Activated naive CD4-positive, alpha-beta T cell treated with anti-CD3 and anti-CD28 coated beads, Interleukin-2, amount 50 U/mL, for 24 hours (primary cell): ENCODE measurements around the gene CDC42BPA.

Experiments
- H3K27ac Mint-ChIP-seq: one replicate; pipeline ENCODE4 v1.8.0; 2021; ENCODE audit warnings: mild to moderate bottlenecking, mixed read lengths
- H3K27me3 Mint-ChIP-seq: one replicate; pipeline ENCODE4 v1.8.0; 2021; ENCODE audit warnings: mixed read lengths
- H3K36me3 Mint-ChIP-seq: one replicate; pipeline ENCODE4 v1.8.0; 2021; ENCODE audit warnings: mixed read lengths
- H3K4me1 Mint-ChIP-seq: one replicate; pipeline ENCODE4 v1.8.0; 2021; ENCODE audit warnings: mixed read lengths
- H3K4me3 Mint-ChIP-seq: one replicate; pipeline ENCODE4 v1.8.0; 2021; ENCODE audit warnings: mild to moderate bottlenecking, mixed read lengths
- H3K9me3 Mint-ChIP-seq: one replicate; pipeline ENCODE4 v1.8.0; 2021; ENCODE audit warnings: mixed read lengths

The CDC42BPA gene

DNA sequence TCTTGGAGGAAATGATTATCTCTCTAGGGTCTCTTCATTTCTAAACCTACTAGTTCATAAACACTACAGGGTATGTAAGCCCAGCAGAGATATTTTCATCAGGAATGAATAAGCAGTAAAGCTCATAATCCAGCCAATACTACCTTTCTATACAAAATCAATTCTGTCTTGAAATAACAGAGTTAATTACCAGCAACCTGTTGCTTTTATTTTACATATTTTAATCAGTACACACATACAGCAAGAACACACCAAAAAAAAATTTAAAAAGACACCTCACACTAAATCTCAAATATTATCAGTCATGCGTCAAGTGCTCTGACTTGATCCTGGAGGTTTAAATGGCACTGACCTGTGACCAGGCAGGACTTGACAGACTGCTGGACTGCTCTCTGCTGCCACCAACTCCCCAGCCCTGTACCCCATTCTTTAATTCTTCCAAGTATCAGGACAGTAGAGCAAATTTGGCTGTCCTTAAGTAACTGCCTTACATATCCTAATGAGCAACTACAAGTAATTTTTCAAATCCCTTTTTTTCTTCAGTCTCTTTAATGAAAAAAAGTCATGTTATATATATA lies 98.5 kb downstream of the CDC42BPA start:
- Mint-ChIP-seq H3K36me3 (no peaks in the 10 kb centered on the region), H3K27ac (no peak overlapping the region), H3K9me3 (no peaks in the 10 kb centered on the region), H3K27me3 (peaks cover 19% of the 10 kb centered on the region), H3K4me3 (no peak overlapping the region), H3K4me1 (no peaks in the 10 kb centered on the region)

DNA sequence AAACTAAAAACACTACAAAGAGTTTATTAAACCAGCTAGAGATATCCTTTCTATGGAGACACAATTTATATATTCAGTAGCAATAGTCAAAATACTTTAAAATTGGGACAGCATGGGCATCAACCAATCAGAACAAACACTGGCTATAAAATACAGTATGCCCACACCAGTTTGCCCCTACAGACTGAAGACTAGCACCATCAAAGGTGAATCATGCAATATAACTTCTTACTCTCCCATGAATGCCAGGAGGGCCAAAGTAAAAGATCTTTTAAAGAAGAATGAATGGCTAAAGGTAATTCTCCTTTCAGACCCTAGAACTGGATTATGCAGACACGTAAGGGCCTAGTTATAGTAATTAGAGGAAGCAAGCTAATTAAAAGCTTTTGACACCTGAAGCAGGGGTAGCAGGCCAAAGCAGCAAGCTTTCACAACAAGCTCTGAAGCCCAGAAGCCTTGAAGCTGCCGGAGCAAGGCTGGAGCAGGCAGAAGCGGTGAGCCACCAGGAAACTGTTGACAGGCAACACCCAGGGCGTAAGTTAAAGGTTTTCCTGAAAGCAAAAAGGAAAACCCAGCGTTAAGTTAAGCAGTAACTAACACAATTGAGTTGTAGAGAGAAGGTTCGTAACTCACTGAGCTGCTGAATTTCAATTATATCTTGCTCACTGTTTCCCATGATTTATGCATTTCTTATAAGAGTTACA lies 99.3 kb downstream of the CDC42BPA start:
- no peaks in the 10 kb centered on the region for H3K9me3 Mint-ChIP-seq
- H3K27me3 Mint-ChIP-seq, result peaks cover 19% of the 10 kb centered on the region
- no peak overlapping the region for H3K27ac Mint-ChIP-seq
- no peaks in the 10 kb centered on the region for H3K36me3 Mint-ChIP-seq
- no peak overlapping the region for H3K4me3 Mint-ChIP-seq
- H3K4me1 Mint-ChIP-seq, result no peaks in the 10 kb centered on the region

DNA sequence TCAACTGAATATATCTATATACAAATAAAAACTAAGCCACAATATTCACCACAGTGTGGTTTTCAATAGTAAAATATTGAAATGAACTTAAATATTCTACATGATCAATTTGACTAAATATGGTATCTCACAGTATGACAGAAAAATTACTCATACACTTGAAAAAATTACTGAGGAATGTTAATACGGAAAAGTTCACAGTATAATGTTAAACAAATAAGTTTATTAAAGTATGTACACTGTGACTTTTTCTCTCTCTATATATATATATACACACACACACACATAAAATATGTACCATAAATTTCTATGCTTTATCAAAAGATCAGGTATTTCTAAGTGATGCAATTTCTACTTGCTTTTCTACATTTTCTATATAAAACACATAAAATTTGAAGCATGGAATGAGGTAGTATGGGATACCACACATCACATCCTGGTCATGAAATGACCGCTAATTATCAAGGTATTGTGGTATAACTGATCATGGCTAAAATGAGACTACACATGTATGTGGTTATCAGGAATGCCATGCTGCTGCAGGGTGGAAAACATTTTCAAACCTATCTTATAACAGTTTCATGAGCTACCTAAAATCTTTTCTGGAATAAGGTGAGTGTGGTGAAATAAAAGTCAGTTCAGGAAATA lies 102.3 kb downstream of the CDC42BPA start:
- H3K36me3 Mint-ChIP-seq, result no peaks in the 10 kb centered on the region
- H3K4me1 Mint-ChIP-seq, result no peaks in the 10 kb centered on the region
- H3K27ac Mint-ChIP-seq, result no peak overlapping the region
- H3K9me3 Mint-ChIP-seq, result no peaks in the 10 kb centered on the region
- peaks cover 8% of the 10 kb centered on the region for H3K27me3 Mint-ChIP-seq
- no peak overlapping the region for H3K4me3 Mint-ChIP-seq

DNA sequence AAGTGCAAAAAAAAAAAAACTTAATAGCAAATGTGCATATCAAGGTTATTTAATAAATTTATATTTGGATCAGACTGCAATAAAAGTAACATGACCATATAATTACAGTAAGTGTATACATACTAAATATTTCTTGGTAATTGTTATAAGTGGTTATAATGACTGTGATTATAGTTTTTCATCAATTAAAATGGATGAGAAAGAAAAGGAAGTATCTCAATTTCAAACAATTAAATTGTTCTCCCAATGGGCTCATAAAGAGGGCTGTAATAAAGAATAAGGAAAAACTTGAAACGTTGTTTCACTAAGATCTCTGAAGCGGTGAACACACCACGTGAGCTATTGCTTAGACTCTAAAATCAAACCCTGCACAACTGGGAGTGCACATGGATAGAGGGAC lies 104.1 kb downstream of the CDC42BPA start:
- Mint-ChIP-seq H3K9me3 (no peaks in the 10 kb centered on the region), H3K4me1 (no peaks in the 10 kb centered on the region), H3K27ac (no peak overlapping the region), H3K36me3 (no peaks in the 10 kb centered on the region), H3K4me3 (no peak overlapping the region), H3K27me3 (peaks cover 9% of the 10 kb centered on the region)

DNA sequence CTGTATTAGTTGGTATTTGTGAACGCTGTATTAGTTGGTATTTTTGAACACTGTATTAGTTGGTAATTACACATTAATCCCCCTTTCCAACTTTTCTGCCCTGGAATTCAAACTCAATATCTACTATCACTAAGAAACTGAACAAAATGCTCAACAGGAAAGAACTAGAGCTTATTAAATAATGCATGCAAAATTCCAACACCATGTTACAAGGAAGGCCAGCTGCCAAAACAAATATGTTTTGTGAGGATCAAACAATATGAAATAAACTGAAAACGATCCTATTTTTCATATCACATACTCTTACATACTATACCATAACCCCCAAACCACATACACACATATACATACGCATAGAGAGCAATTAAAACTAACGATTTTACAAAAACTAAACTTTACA lies 104.9 kb downstream of the CDC42BPA start:
- Mint-ChIP-seq H3K36me3 (no peaks in the 10 kb centered on the region), H3K27me3 (peaks cover 9% of the 10 kb centered on the region), H3K4me3 (no peak overlapping the region), H3K27ac (no peak overlapping the region), H3K9me3 (no peaks in the 10 kb centered on the region), H3K4me1 (no peaks in the 10 kb centered on the region)

DNA sequence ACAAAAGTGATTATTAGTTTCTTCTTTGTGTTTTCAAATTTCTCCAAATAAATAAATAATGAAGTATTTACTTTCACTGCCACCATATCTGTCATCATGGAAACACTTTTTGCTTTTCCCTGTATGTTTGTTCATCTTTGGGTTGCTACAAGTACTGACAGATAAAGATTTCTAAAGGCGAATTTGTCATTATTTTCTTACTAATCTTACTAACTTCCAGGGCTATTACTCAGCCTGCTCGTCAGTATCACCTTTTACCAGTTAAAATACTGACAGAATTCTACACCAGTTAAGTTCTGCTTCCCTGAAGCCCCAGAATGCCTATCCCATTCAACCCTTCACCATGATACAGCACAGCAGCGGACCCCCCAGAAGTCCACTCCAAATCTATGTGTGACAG lies 106.1 kb downstream of the CDC42BPA start:
- Mint-ChIP-seq H3K9me3 (no peaks in the 10 kb centered on the region), H3K4me1 (no peaks in the 10 kb centered on the region), H3K27ac (no peak overlapping the region)

DNA sequence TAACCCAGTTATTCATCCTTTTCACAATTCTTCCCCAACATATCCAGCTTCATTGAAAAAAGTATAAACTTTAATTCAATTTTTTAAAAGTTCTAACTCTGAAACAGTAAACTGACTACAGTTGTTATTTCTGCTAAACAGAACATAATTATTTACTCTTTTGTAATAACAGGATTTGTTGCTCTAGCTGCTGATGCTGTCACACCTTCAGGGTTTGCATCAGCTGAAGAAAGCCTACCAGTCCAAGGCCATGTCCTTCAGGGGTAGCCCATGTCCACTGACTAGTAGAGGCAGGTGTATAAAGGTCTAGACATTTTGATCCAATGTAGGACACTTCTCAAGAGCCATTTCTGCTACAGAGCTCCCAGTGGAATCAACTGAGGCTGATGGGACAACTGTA lies 107.7 kb downstream of the CDC42BPA start:
- Mint-ChIP-seq H3K9me3 (no peaks in the 10 kb centered on the region), H3K4me1 (no peaks in the 10 kb centered on the region), H3K36me3 (no peaks in the 10 kb centered on the region), H3K4me3 (no peak overlapping the region), H3K27ac (no peak overlapping the region), H3K27me3 (peaks cover 9% of the 10 kb centered on the region)

More for the DNA sequence above, 106.1 kb downstream of the CDC42BPA start:
- Mint-ChIP-seq H3K4me3 (no peak overlapping the region), H3K27me3 (peaks cover 9% of the 10 kb centered on the region), H3K36me3 (no peaks in the 10 kb centered on the region)

DNA sequence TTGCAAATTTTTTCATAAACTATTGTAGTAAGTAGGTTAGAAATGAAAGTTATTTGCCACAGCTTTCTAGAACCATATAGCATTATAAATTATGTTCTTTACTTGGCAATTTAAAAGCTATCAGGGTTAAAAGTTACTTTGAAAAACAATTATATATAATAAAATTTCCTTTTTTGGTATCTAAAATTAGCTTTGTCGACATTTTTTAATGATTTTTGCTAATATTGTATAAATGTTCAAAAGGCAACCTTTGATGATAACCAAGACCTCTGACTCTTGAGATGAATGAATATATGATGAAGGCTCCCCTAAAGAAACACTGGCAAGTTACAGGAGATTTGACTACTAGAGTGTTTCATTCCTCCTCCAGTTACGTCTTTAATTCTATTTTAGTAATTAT lies 121.2 kb downstream of the CDC42BPA start:
- H3K27ac Mint-ChIP-seq, result no peak overlapping the region

DNA sequence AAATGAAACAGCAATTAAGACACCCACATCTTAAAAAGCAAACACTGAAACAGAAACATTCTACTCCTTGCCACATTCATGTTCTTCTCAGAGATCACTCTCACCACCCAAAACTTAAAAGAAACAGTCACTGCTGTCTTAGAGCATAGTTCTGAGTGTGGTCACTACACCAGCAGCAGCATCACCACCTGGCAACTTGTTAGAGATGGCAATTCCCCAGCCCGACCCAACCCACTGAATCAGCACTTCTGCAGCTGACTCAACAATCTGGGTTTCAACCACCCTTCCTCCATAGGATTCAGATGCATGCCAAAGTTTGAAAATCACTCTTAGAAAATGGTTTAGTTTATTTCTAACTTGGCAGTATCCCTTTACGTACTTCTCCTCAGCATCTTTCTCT lies 126.1 kb downstream of the CDC42BPA start:
- H3K9me3 Mint-ChIP-seq, result no peaks in the 10 kb centered on the region
- no peak overlapping the region for H3K27ac Mint-ChIP-seq
- H3K27me3 Mint-ChIP-seq, result peaks cover 6% of the 10 kb centered on the region
- H3K36me3 Mint-ChIP-seq, result no peaks in the 10 kb centered on the region
- no peak overlapping the region for H3K4me3 Mint-ChIP-seq
- no peaks in the 10 kb centered on the region for H3K4me1 Mint-ChIP-seq

More for the DNA sequence above, 121.2 kb downstream of the CDC42BPA start:
- Mint-ChIP-seq H3K9me3 (no peaks in the 10 kb centered on the region), H3K36me3 (no peaks in the 10 kb centered on the region), H3K27me3 (peaks cover 7% of the 10 kb centered on the region), H3K4me1 (no peaks in the 10 kb centered on the region), H3K4me3 (no peak overlapping the region)

DNA sequence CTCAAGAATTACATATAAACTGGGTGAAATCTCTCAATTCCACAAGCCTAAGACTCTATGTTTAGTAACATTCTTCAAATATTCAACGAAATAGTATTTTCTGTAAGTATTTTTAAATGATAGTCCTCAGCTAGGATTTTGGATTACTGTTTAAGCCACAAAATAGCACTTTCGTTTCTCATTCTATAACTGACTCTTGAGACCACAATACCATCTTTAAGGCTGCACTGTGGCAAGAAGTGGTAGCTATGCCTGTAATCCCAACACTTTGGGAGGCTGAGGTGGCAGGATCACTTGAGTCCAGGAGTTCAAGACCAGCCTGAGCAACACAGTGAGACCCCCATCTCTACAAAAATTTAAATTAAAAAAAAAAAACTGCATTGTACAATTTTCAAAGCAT lies 126.7 kb downstream of the CDC42BPA start:
- no peak overlapping the region for H3K4me3 Mint-ChIP-seq
- no peaks in the 10 kb centered on the region for H3K4me1 Mint-ChIP-seq
- peaks cover 7% of the 10 kb centered on the region for H3K27me3 Mint-ChIP-seq
- no peak overlapping the region for H3K27ac Mint-ChIP-seq
- no peaks in the 10 kb centered on the region for H3K36me3 Mint-ChIP-seq
- H3K9me3 Mint-ChIP-seq, result no peaks in the 10 kb centered on the region

DNA sequence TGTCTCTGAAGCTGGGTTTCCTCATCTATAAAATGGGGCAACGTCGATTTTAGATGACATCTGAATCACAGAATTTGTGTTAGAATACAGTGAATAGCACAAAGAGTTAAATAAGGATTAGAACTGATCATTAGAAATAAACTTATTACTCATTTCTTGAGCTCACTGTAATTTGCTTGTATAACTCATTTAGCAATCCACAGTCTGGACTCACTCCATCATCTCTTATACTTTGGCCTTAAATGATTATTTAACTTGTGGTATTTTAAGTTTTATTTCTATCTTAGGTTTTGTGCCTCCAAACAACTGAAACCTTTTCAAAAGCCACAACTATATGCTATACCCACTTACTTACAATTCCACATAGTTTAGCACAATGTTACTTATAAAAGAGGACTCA lies 128.0 kb downstream of the CDC42BPA start:
- Mint-ChIP-seq H3K4me3 (no peak overlapping the region), H3K27me3 (peaks cover 7% of the 10 kb centered on the region), H3K36me3 (no peaks in the 10 kb centered on the region), H3K4me1 (no peaks in the 10 kb centered on the region), H3K9me3 (no peaks in the 10 kb centered on the region), H3K27ac (no peak overlapping the region)

DNA sequence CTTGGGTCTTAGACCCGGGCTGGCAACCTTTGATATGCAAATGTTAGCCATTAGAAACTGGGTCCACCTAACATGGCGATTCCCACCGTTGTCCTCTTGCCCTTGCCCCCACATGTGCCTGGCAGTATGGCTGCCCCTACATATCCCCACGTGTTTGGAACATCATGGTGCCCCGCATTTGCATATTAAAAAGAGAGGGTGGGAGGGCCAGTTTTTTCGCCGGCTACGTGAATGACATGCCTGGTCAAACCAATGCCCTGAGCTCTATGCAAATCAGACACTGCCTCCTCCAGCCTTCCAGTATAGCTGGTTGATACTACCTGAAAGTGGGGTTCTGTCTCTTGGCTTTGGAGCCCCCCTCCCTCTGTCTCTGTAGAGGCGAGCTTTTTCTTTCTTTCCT lies 133.0 kb downstream of the CDC42BPA start:
- H3K27me3 Mint-ChIP-seq, result peaks cover 9% of the 10 kb centered on the region
- H3K4me3 Mint-ChIP-seq, result no peak overlapping the region
- H3K9me3 Mint-ChIP-seq, result no peaks in the 10 kb centered on the region
- no peak overlapping the region for H3K27ac Mint-ChIP-seq
- H3K36me3 Mint-ChIP-seq, result no peaks in the 10 kb centered on the region
- no peaks in the 10 kb centered on the region for H3K4me1 Mint-ChIP-seq

DNA sequence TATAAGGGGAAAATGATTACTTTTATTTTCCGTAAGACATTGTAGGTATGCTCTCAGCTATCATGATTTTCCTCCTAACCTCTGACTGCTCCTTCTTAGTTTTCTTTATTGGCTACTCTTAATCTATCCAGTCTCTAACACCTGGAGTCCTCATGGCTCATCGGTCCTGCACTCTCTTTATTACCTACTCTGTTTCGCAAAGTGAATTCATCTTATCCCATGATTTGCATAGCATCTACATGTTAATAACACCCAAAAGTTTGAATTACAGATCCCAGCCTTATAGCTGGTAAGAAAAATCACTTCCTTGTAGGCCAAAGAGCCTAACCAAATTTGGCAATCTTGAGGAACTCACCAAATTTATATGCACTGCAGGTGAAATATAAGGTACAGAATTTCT lies 136.3 kb downstream of the CDC42BPA start:
- no peak overlapping the region for H3K27ac Mint-ChIP-seq
- H3K27me3 Mint-ChIP-seq, result peaks cover 6% of the 10 kb centered on the region
- H3K36me3 Mint-ChIP-seq, result peaks cover 2% of the 10 kb centered on the region
- no peaks in the 10 kb centered on the region for H3K9me3 Mint-ChIP-seq
- no peaks in the 10 kb centered on the region for H3K4me1 Mint-ChIP-seq
- H3K4me3 Mint-ChIP-seq, result no peak overlapping the region

DNA sequence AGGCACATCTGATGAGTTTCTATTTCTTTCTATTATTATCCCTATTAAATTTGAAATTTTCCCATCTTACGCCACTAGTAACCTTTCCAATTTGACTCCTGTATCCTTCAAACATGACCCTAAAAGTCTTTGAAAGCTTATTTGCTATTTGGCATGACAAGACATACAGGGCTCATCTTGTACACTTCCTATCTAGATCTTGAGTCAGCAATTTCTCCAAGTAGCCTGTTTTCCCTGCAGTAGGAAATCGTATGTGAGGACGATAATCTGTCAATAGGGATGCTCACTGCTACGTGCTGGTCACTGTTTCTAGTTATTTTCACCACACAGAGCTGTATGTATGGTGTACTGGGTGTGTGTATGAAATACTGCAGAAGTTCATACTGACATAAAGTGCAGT lies 142.7 kb downstream of the CDC42BPA start:
- Mint-ChIP-seq H3K4me3 (no peak overlapping the region), H3K36me3 (peaks cover 2% of the 10 kb centered on the region), H3K4me1 (no peaks in the 10 kb centered on the region), H3K27ac (no peak overlapping the region), H3K27me3 (peaks cover 8% of the 10 kb centered on the region), H3K9me3 (no peaks in the 10 kb centered on the region)

DNA sequence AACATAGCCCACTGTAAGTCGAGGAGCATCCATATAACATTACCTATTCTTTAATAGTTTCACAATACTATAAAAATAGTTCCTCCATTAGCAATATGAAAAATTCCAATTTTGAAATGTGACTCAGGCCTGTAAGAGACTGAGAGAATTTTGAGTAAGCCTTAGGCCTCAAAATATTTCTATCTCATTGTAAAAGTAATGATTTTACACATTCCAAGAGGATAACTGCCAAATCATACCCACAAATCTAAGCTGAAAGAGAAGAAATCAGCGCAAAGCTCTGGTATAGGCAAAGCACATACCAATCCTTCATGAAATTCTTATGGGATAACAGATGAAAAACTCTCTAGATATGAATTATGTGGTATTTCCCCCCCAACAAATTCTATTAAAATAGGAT lies 144.1 kb downstream of the CDC42BPA start:
- H3K36me3 Mint-ChIP-seq, result peaks cover 2% of the 10 kb centered on the region
- H3K9me3 Mint-ChIP-seq, result no peaks in the 10 kb centered on the region
- H3K27ac Mint-ChIP-seq, result no peak overlapping the region
- H3K27me3 Mint-ChIP-seq, result peaks cover 12% of the 10 kb centered on the region
- H3K4me3 Mint-ChIP-seq, result no peak overlapping the region
- H3K4me1 Mint-ChIP-seq, result no peaks in the 10 kb centered on the region

DNA sequence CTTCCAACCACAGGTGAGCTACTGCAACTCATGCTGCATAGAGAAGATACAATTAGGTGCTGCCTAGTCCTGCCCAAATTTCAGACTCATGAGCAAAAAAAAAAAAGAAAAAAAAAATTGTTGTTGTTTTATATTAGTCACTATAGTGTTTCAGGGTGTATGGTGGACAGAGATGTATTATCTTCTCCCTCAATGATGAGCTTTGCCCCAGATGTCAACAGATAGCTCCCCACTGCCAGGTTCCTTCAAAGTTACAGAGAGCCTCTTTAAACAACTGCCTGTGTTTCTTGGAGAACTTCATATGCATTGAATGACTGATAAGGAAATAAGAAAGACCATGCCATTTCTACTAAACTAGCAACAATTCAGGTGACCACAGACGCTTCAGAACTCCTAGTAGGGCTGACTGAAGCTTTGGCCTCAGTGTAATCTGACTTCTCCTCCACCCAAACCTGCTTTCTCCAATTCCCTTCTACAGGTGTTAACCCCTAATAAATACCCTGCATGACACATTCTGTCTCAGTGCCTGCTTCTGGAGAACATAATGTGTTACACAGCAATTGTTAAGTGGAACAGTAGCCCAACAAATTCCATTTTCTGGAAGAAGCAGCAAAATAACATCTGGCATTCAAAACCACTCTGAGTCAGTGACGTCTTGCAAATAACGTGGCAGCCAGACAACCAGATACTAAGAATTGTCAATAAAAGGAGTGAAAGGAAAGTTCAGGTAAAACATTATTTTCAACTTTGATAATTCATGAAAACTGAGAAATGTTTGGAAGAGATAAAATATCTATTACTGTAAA lies 147.7 kb downstream of the CDC42BPA start:
- H3K9me3 Mint-ChIP-seq, result no peaks in the 10 kb centered on the region
- H3K36me3 Mint-ChIP-seq, result no peaks in the 10 kb centered on the region
- no peak overlapping the region for H3K27ac Mint-ChIP-seq
- no peaks in the 10 kb centered on the region for H3K4me1 Mint-ChIP-seq
- peaks cover 13% of the 10 kb centered on the region for H3K27me3 Mint-ChIP-seq
- H3K4me3 Mint-ChIP-seq, result no peak overlapping the region
